OCI-LY3 (cell line): ENCODE measurements around the gene MYL11.
"Not testable (repeated sequence)": the region's sequence is repeated elsewhere in the genome, so short reads cannot be mapped to it uniquely, and the experiment has no call there.

Experiments used
- H2AFZ ChIP-seq: fragments of 200-600, 300-600 bp; shearing (Covaris generic); 2 replicates; pipeline ENCODE4 v1.6.0; 2014; ENCODE audit warnings: antibody characterized with exemption, low read depth, low read length
- H3K27ac ChIP-seq: fragments of 200-600, 300-600 bp; sonication (generic); 2 replicates; pipeline ENCODE4 v1.5.1; 2014; ENCODE audit warnings: mild to moderate bottlenecking, low read length, moderate library complexity, mixed read lengths
- H3K27me3 ChIP-seq: fragments of 200-600, 300-600 bp; sonication (generic); 2 replicates; pipeline ENCODE4 v1.6.1; 2014; ENCODE audit warnings: low read depth, low read length, mixed read lengths
- H3K36me3 ChIP-seq: fragments of 200-600, 300-600 bp; sonication (generic); replicated peaks from 2 replicates; pipeline ENCODE3; 2014; ENCODE audit warnings: low read depth, low read length, mixed read lengths
- H3K4me1 ChIP-seq: fragments of 300-600, 200-600 bp; sonication (generic); 2 replicates; pipeline ENCODE4 v1.6.1; 2014; ENCODE audit warnings: low read length, mixed read lengths
- H3K4me2 ChIP-seq: fragments of 200-600, 300-600 bp; sonication (generic); 2 replicates; pipeline ENCODE4 v1.6.1; 2014; ENCODE audit warnings: low read length, mixed read lengths
- H3K4me3 ChIP-seq: fragments of 300-600, 200-600 bp; sonication (generic); 2 replicates; pipeline ENCODE4 v1.5.1; 2014; ENCODE audit warnings: antibody characterized with exemption, mild to moderate bottlenecking, low read length, moderate library complexity
- H3K79me2 ChIP-seq: fragments of 300-600, 200-600 bp; shearing (Covaris generic); 2 replicates; pipeline ENCODE4 v1.6.1; 2014; ENCODE audit warnings: mild to moderate bottlenecking, low read length, mixed read lengths
- H3K9ac ChIP-seq: fragments of 300-600, 200-600 bp; shearing (Covaris generic); 2 replicates; pipeline ENCODE4 v1.6.0; 2014; ENCODE audit warnings: mild to moderate bottlenecking, low read length, moderate library complexity
- H3K9me3 ChIP-seq: fragments of 200-600, 300-600 bp; shearing (Covaris generic); 2 replicates; pipeline ENCODE4 v1.6.1; 2014; ENCODE audit warnings: low read length, mixed read lengths; ENCODE audit not compliant: insufficient read depth
- H4K20me1 ChIP-seq: fragments of 200-600, 300-600 bp; sonication (generic); 2 replicates; pipeline ENCODE4 v1.6.1; 2016; ENCODE audit warnings: low read length, mixed read lengths; ENCODE audit not compliant: insufficient read depth
- CTCF ChIP-seq: fragments of 200-600, 300-600 bp; sonication (generic); IDR thresholded peaks from 2 replicates; pipeline ENCODE4 v1.5.1; 2014; ENCODE audit warnings: antibody characterized with exemption, low read length, low read depth
- EZH2phosphoT487 ChIP-seq: fragments of 200-600 bp; shearing (Covaris generic); IDR thresholded peaks from 2 replicates; pipeline ENCODE4 v1.6.1; 2018; ENCODE audit warnings: antibody characterized with exemption, mixed run types, low read depth

MYL11 gene

GRCh38 chr16:30395155-30395991 lies 20.8 kb downstream of the MYL11 start, which contains the start of gene ZNF48:
Gene ZNF48, plus strand, starts transcription at chr16:30395420. Its CDS starts 375 bp downstream, at chr16:30395795.
- peak within 1 kb of the TSS; percentile 93 for H3K4me3 ChIP-seq
- peak within 1 kb of the TSS; percentile 73 for H2AFZ ChIP-seq
- H3K79me2 ChIP-seq = peaks cover 8% of the 10 kb centered on the region
- no peaks in the 10 kb centered on the region for H4K20me1 ChIP-seq
- peak within 1 kb of the TSS; percentile 39 for H3K27ac ChIP-seq
- H3K27me3 ChIP-seq = no peaks in the 10 kb centered on the region
- TF ChIP-seq CTCF (peak; percentile 25), EZH2phosphoT487 (no peak)
- H3K9me3 ChIP-seq = no peaks in the 10 kb centered on the region
- peaks cover 15% of the 10 kb centered on the region for H3K4me1 ChIP-seq
- H3K4me2 ChIP-seq = peak within 1 kb of the TSS; percentile 98
- H3K9ac ChIP-seq = peak within 1 kb of the TSS; percentile 88
- no peaks in the 10 kb centered on the region for H3K36me3 ChIP-seq

GRCh38 chr16:30395992-30396585 lies 21.5 kb downstream of the MYL11 start:
- TF ChIP-seq CTCF = no peak
- no peak for TF ChIP-seq EZH2phosphoT487
- Histone ChIP-seq H3K27ac (no peak overlapping the region), H3K9me3 (no peaks in the 10 kb centered on the region), H3K79me2 (peaks cover 8% of the 10 kb centered on the region), H3K9ac (peak overlapping the region; percentile 88), H3K4me2 (peak overlapping the region; percentile 98), H4K20me1 (no peaks in the 10 kb centered on the region), H2AFZ (no peak overlapping the region), H3K4me1 (peaks cover 18% of the 10 kb centered on the region), H3K27me3 (no peaks in the 10 kb centered on the region), H3K36me3 (no peaks in the 10 kb centered on the region), H3K4me3 (peak overlapping the region; percentile 93)

- Histone ChIP-seq H3K4me1 (peaks cover 18% of the 10 kb centered on the region), H3K4me2 (peak overlapping the region; percentile 98)
- H3K79me2 ChIP-seq, H3K9me3 ChIP-seq, H3K27ac ChIP-seq, H3K36me3 ChIP-seq, H4K20me1 ChIP-seq, H2AFZ ChIP-seq, H3K9ac ChIP-seq, H3K4me3 ChIP-seq, H3K27me3 ChIP-seq: not testable (repeated sequence)
These were observed 22.0 kb downstream of the MYL11 start for GRCh38 chr16:30396627-30397026.

GRCh38 chr16:30397056-30397455 lies 22.5 kb downstream of the MYL11 start:
- H3K4me3 ChIP-seq = no peak overlapping the region
- no peaks in the 10 kb centered on the region for H3K9me3 ChIP-seq
- H3K36me3 ChIP-seq = no peaks in the 10 kb centered on the region
- H4K20me1 ChIP-seq = no peaks in the 10 kb centered on the region
- no peak overlapping the region for H3K27ac ChIP-seq
- H3K4me2 ChIP-seq = no peak overlapping the region
- TF ChIP-seq EZH2phosphoT487 = no peak
- no peak for TF ChIP-seq CTCF
- peaks cover 8% of the 10 kb centered on the region for H3K79me2 ChIP-seq
- no peaks in the 10 kb centered on the region for H3K27me3 ChIP-seq
- no peak overlapping the region for H2AFZ ChIP-seq
- H3K4me1 ChIP-seq = peaks cover 18% of the 10 kb centered on the region
- H3K9ac ChIP-seq = no peak overlapping the region
